ENCODE results near the gene LCT.

Gene LCT

GRCh38 chr2:135741395-135742324 lies 95.3 kb downstream of the LCT start, which contains the start of gene UBXN4 (continued):
- TF ChIP-seq ZNF645 (tag by site-specific recombination; IDR thresholded peaks at IDR 0.05) (no peak), ZNF830 (tag by site-specific recombination; IDR thresholded peaks at IDR 0.05; ENCODE audit: low read depth) (no peak), ZNF239 (tag by site-specific recombination; IDR thresholded peaks at IDR 0.05) (no peak), ZNF354C (tag by site-specific recombination; IDR thresholded peaks at IDR 0.05; ENCODE audit: borderline replicate concordance, low read depth) (no peak), ZNF785 (tag by site-specific recombination; IDR thresholded peaks at IDR 0.05) (no peak), ZNF791 (tag by site-specific recombination; IDR thresholded peaks at IDR 0.05) (no peak), ZNF18 (tag by site-specific recombination; IDR thresholded peaks at IDR 0.05) (no peak), ZNF114 (tag by site-specific recombination; IDR thresholded peaks at IDR 0.05) (no peak), ZNF521 (tag by site-specific recombination; IDR thresholded peaks at IDR 0.05) (no peak), ZNF19 (tag by site-specific recombination; IDR thresholded peaks at IDR 0.05; ENCODE audit: low read depth) (no peak), ZXDB (tag by site-specific recombination; IDR thresholded peaks at IDR 0.05) (no peak; the same call in 1 of the 2 replicates), ZNF132 (tag by site-specific recombination; IDR thresholded peaks at IDR 0.05; ENCODE audit: borderline replicate concordance) (no peak), SP7 (tag by site-specific recombination; IDR thresholded peaks at IDR 0.05) (peak; percentile 39), ZNF529 (tag by site-specific recombination; IDR thresholded peaks at IDR 0.05; ENCODE audit: insufficient replicate concordance) (no peak), ZNF398 (tag by site-specific recombination; IDR thresholded peaks at IDR 0.05) (no peak), ZNF341 (tag by site-specific recombination; IDR thresholded peaks at IDR 0.05; ENCODE audit: low read depth) (peak; percentile 57), PRDM1 (tag by site-specific recombination; IDR thresholded peaks at IDR 0.05) (no peak), ZBTB8A (tag by site-specific recombination; IDR thresholded peaks at IDR 0.05) (0 out of 2 replicates have a peak, but pooled peaks have one; percentile 18), ZNF488 (tag by site-specific recombination; IDR thresholded peaks at IDR 0.05) (no peak), ZNF362 (tag by site-specific recombination; IDR thresholded peaks at IDR 0.05) (no peak), ZNF600 (tag by site-specific recombination; IDR thresholded peaks at IDR 0.05) (no peak; the same call in 1 of the 2 replicates), ZNF549 (tag by site-specific recombination; IDR thresholded peaks at IDR 0.05) (no peak), ZNF221 (tag by site-specific recombination; IDR thresholded peaks at IDR 0.05; ENCODE audit: borderline replicate concordance) (no peak), BCL11B (tag by site-specific recombination; IDR thresholded peaks at IDR 0.05; ENCODE audit: low read depth) (0 out of 2 replicates have a peak, but pooled peaks have one; percentile 52), INSM2 (tag by site-specific recombination; IDR thresholded peaks at IDR 0.05) (no peak), ZNF350 (tag by site-specific recombination; IDR thresholded peaks at IDR 0.05) (no peak), ZNF610 (tag by site-specific recombination; IDR thresholded peaks at IDR 0.05; ENCODE audit: borderline replicate concordance) (peak; percentile 48; the same call in 1 of the 2 replicates), ZNF626 (tag by site-specific recombination; IDR thresholded peaks at IDR 0.05) (no peak), KLF17 (tag by site-specific recombination; IDR thresholded peaks at IDR 0.05) (no peak), BCL11A (tag by site-specific recombination; IDR thresholded peaks at IDR 0.05; ENCODE audit: low read depth) (no peak)
